GM23338 (cell line): ENCODE data around the gene ARG2. TPM values are rescaled to one million over a fixed set of nuclear protein-coding genes. Genes with fewer than 3 reads are reported as not detected.

Experiments
- ATAC-seq: fragments of 200-7000 bp; cut with Tn5 transposase; 3 replicates; pipeline ENCODE4 v1.9.1; 2020
- DNase-seq: peaks from one replicate; pipeline ENCODE4 v3.0.0-alpha.2; 2015; ENCODE audit warnings: low spot score
- H2AFZ ChIP-seq: fragments of 200-600 bp; sonication (generic); 2 replicates; pipeline ENCODE4 v1.8.0; 2016; ENCODE audit warnings: antibody characterized with exemption, mild to moderate bottlenecking, moderate library complexity
- H3F3A ChIP-seq: fragments of 200-600 bp; sonication (generic); replicated peaks from 2 replicates; pipeline ENCODE4 v1.8.0; 2017; ENCODE audit warnings: antibody characterized with exemption, mixed run types, low read depth
- H3K27ac ChIP-seq: fragments of 200-600 bp; sonication (generic); 2 replicates; pipeline ENCODE4 v1.6.1; 2016; ENCODE audit warnings: low read depth
- H3K27me3 ChIP-seq: fragments of 200-600 bp; sonication (generic); 2 replicates; pipeline ENCODE4 v1.8.0; 2016; ENCODE audit warnings: mild to moderate bottlenecking, mixed run types, moderate library complexity; ENCODE audit not compliant: insufficient read depth
- H3K36me3 ChIP-seq: fragments of 200-600 bp; sonication (generic); 2 replicates; pipeline ENCODE4 v1.8.0; 2016; ENCODE audit warnings: mild to moderate bottlenecking; ENCODE audit not compliant: insufficient read depth
- H3K4me1 ChIP-seq: fragments of 200-600 bp; sonication (generic); 2 replicates; pipeline ENCODE4 v1.8.0; 2016; ENCODE audit warnings: mild to moderate bottlenecking, moderate library complexity; ENCODE audit not compliant: insufficient read depth
- H3K4me2 ChIP-seq: fragments of 200-600 bp; sonication (generic); 2 replicates; pipeline ENCODE4 v1.7.1; 2017; ENCODE audit warnings: mixed run types
- H3K4me3 ChIP-seq: fragments of 200-600 bp; sonication (generic); 2 replicates; pipeline ENCODE4 v1.6.1; 2016; ENCODE audit warnings: mixed run types
- H3K79me2 ChIP-seq: fragments of 200-600 bp; sonication (generic); replicated peaks from 2 replicates; pipeline ENCODE4 v1.8.0; 2017; ENCODE audit warnings: mild to moderate bottlenecking; ENCODE audit not compliant: insufficient read depth
- H3K9me2 ChIP-seq: fragments of 200-600 bp; sonication (generic); 2 replicates; pipeline ENCODE4 v1.8.0; 2017; ENCODE audit not compliant: insufficient read depth
- H4K20me1 ChIP-seq: fragments of 200-600 bp; sonication (generic); replicated peaks from 2 replicates; pipeline ENCODE4 v1.8.0; 2017; ENCODE audit warnings: mild to moderate bottlenecking; ENCODE audit not compliant: insufficient read depth
- H3K27ac Mint-ChIP-seq: 2 replicates; pipeline ENCODE4 v1.8.0; 2020; ENCODE audit warnings: inconsistent platforms, mild to moderate bottlenecking, moderate library complexity, mixed read lengths
- H3K27me3 Mint-ChIP-seq: 3 replicates; pipeline ENCODE4 v1.8.0; 2022; ENCODE audit warnings: low read depth, mild to moderate bottlenecking, moderate library complexity, mixed read lengths, inconsistent platforms; ENCODE audit not compliant: insufficient read depth, poor library complexity
- H3K36me3 Mint-ChIP-seq: 3 replicates; pipeline ENCODE4 v1.8.0; 2021; ENCODE audit warnings: low read depth, mild to moderate bottlenecking, inconsistent platforms, moderate library complexity, mixed read lengths
- H3K4me1 Mint-ChIP-seq: 3 replicates; pipeline ENCODE4 v1.8.0; 2020; ENCODE audit warnings: mild to moderate bottlenecking, inconsistent platforms, mixed read lengths
- H3K4me3 Mint-ChIP-seq: 3 replicates; pipeline ENCODE4 v1.8.0; 2021; ENCODE audit warnings: moderate library complexity, mild to moderate bottlenecking, inconsistent platforms, mixed read lengths
- H3K9me3 Mint-ChIP-seq: 3 replicates; pipeline ENCODE4 v1.8.0; 2020; ENCODE audit warnings: moderate library complexity, mild to moderate bottlenecking, inconsistent platforms, mixed read lengths
- CREB1 ChIP-seq: fragments of 250-450 bp; sonication (Bioruptor Pico); IDR thresholded peaks from 2 replicates; pipeline ENCODE4 v1.5.0; 2020; ENCODE audit warnings: low read depth, mild to moderate bottlenecking, moderate library complexity
- CTCF ChIP-seq, 2 experiments: fragments of 200-600 bp in 1 of 2; sonication (generic) in 1 of 2; conservative IDR thresholded peaks; 2 replicates each; pipeline versions ENCODE4 v1.5.1 to v1.6.1; 2016 to 2017; ENCODE audit warnings: antibody characterized with exemption in 2 of 2, low read depth in 2 of 2, mild to moderate bottlenecking in 2 of 2, moderate library complexity in 1 of 2
- EZH2 ChIP-seq: fragments of 200-600 bp; sonication (generic); IDR thresholded peaks from one replicate; pipeline ENCODE4 v1.8.0; 2017; ENCODE audit warnings: antibody characterized with exemption, mild to moderate bottlenecking, low read depth; ENCODE audit not compliant: unreplicated experiment
- JUNB ChIP-seq: IDR thresholded peaks from one replicate; pipeline ENCODE4 v1.6.1; 2016; ENCODE audit warnings: antibody characterized with exemption; ENCODE audit not compliant: unreplicated experiment
- NANOG ChIP-seq: IDR thresholded peaks from 2 replicates; pipeline ENCODE4 v1.6.1; 2016; ENCODE audit warnings: antibody characterized with exemption, borderline replicate concordance
- POLR2AphosphoS5 ChIP-seq: IDR thresholded peaks from 2 replicates; pipeline ENCODE4 v1.6.1; 2016; ENCODE audit warnings: antibody characterized with exemption, low read depth
- STAT1 ChIP-seq: IDR thresholded peaks from one replicate; pipeline ENCODE4 v1.6.1; 2016; ENCODE audit warnings: antibody characterized with exemption; ENCODE audit not compliant: unreplicated experiment
- ZNF114 ChIP-seq: fragments of 250-450 bp; sonication (Bioruptor Pico); IDR thresholded peaks from 2 replicates; pipeline ENCODE4 v1.5.0; 2020; ENCODE audit warnings: mild to moderate bottlenecking, moderate library complexity
- ZNF331 ChIP-seq: fragments of 250-450 bp; sonication (Bioruptor Pico); IDR thresholded peaks from 2 replicates; pipeline ENCODE4 v1.5.0; 2020; ENCODE audit warnings: low read depth, mild to moderate bottlenecking, moderate library complexity
- polyA plus RNA-seq: library from polyadenylated mRNA; unstranded; fragments of >200 nt; fragmentation: Nextera tagmentation; extraction: Ambion mirVana; gene quantifications from 2 replicates; pipeline ENCODE4 v1.2.1, GENCODE V29; 2016
- total RNA-seq: library from RNA; depleted of rRNA; stranded (reverse); fragments of >200 nt; shearing (Covaris generic); gene quantifications from 2 replicates; pipeline ENCODE4 v1.2.3, GENCODE V29; 2014
- TF ChIP-seq, protein P1 (sequence below): fragments of 250-450 bp; sonication (Bioruptor Pico); IDR thresholded peaks from 2 replicates; pipeline ENCODE4 v1.5.0; 2020; ENCODE audit warnings: mild to moderate bottlenecking, moderate library complexity

Gene ARG2
- total and polyA plus RNA-seq, 2 experiments from 2014 or later = 42.7 to 69.4 TPM

- Mint-ChIP-seq H3K36me3 (peaks cover 31% of the 10 kb centered on the region), H3K4me1 (no peaks in the 10 kb centered on the region; the same call in 2 of the 3 replicates), H3K9me3 (no peaks in the 10 kb centered on the region), H3K4me3 (no peak overlapping the region), H3K27ac (no peak overlapping the region), H3K27me3 (peaks cover 4% of the 10 kb centered on the region)
- Histone ChIP-seq H2AFZ (no peak overlapping the region), H3K36me3 (no peaks in the 10 kb centered on the region), H3F3A (no peaks in the 10 kb centered on the region), H3K4me2 (no peak overlapping the region), H3K27me3 (no peaks in the 10 kb centered on the region), H4K20me1 (no peaks in the 10 kb centered on the region; the same call in 1 of the 2 replicates), H3K9me2 (no peaks in the 10 kb centered on the region), H3K79me2 (no peaks in the 10 kb centered on the region), H3K4me3 (no peak overlapping the region), H3K27ac (no peak overlapping the region), H3K4me1 (no peaks in the 10 kb centered on the region)
- DNase-seq = no peak
- no peak for ATAC-seq
- TF ChIP-seq ZNF331 (no peak), POLR2AphosphoS5 (no peak), STAT1 (no peak), EZH2 (no peak), CTCF (conservative IDR thresholded peaks at IDR 0.05; ENCODE audit: low read depth in 2 of 2) (no peak)
Observed at GRCh38 chr14:67577181-67577808, 42.4 kb upstream of the ARG2 start.

- no peak overlapping the region for H3K4me3 Mint-ChIP-seq
- Histone ChIP-seq H3K4me1 (no peaks in the 10 kb centered on the region), H3K9me2 (no peaks in the 10 kb centered on the region), H3K79me2 (no peaks in the 10 kb centered on the region), H3K27ac (no peak overlapping the region), H4K20me1 (no peaks in the 10 kb centered on the region; the same call in 1 of the 2 replicates), H3K4me2 (no peak overlapping the region), H3K4me3 (no peak overlapping the region), H3K27me3 (no peaks in the 10 kb centered on the region), H3F3A (no peaks in the 10 kb centered on the region), H3K36me3 (no peaks in the 10 kb centered on the region), H2AFZ (no peak overlapping the region)
- H3K27ac Mint-ChIP-seq = no peak overlapping the region
- H3K27me3 Mint-ChIP-seq = peaks cover 4% of the 10 kb centered on the region
- no peaks in the 10 kb centered on the region for H3K9me3 Mint-ChIP-seq
- peaks cover 32% of the 10 kb centered on the region for H3K36me3 Mint-ChIP-seq
- no peaks in the 10 kb centered on the region; the same call in 2 of the 3 replicates for H3K4me1 Mint-ChIP-seq
- ATAC-seq (no peak), DNase-seq (no peak)
- TF ChIP-seq, protein P1, sequence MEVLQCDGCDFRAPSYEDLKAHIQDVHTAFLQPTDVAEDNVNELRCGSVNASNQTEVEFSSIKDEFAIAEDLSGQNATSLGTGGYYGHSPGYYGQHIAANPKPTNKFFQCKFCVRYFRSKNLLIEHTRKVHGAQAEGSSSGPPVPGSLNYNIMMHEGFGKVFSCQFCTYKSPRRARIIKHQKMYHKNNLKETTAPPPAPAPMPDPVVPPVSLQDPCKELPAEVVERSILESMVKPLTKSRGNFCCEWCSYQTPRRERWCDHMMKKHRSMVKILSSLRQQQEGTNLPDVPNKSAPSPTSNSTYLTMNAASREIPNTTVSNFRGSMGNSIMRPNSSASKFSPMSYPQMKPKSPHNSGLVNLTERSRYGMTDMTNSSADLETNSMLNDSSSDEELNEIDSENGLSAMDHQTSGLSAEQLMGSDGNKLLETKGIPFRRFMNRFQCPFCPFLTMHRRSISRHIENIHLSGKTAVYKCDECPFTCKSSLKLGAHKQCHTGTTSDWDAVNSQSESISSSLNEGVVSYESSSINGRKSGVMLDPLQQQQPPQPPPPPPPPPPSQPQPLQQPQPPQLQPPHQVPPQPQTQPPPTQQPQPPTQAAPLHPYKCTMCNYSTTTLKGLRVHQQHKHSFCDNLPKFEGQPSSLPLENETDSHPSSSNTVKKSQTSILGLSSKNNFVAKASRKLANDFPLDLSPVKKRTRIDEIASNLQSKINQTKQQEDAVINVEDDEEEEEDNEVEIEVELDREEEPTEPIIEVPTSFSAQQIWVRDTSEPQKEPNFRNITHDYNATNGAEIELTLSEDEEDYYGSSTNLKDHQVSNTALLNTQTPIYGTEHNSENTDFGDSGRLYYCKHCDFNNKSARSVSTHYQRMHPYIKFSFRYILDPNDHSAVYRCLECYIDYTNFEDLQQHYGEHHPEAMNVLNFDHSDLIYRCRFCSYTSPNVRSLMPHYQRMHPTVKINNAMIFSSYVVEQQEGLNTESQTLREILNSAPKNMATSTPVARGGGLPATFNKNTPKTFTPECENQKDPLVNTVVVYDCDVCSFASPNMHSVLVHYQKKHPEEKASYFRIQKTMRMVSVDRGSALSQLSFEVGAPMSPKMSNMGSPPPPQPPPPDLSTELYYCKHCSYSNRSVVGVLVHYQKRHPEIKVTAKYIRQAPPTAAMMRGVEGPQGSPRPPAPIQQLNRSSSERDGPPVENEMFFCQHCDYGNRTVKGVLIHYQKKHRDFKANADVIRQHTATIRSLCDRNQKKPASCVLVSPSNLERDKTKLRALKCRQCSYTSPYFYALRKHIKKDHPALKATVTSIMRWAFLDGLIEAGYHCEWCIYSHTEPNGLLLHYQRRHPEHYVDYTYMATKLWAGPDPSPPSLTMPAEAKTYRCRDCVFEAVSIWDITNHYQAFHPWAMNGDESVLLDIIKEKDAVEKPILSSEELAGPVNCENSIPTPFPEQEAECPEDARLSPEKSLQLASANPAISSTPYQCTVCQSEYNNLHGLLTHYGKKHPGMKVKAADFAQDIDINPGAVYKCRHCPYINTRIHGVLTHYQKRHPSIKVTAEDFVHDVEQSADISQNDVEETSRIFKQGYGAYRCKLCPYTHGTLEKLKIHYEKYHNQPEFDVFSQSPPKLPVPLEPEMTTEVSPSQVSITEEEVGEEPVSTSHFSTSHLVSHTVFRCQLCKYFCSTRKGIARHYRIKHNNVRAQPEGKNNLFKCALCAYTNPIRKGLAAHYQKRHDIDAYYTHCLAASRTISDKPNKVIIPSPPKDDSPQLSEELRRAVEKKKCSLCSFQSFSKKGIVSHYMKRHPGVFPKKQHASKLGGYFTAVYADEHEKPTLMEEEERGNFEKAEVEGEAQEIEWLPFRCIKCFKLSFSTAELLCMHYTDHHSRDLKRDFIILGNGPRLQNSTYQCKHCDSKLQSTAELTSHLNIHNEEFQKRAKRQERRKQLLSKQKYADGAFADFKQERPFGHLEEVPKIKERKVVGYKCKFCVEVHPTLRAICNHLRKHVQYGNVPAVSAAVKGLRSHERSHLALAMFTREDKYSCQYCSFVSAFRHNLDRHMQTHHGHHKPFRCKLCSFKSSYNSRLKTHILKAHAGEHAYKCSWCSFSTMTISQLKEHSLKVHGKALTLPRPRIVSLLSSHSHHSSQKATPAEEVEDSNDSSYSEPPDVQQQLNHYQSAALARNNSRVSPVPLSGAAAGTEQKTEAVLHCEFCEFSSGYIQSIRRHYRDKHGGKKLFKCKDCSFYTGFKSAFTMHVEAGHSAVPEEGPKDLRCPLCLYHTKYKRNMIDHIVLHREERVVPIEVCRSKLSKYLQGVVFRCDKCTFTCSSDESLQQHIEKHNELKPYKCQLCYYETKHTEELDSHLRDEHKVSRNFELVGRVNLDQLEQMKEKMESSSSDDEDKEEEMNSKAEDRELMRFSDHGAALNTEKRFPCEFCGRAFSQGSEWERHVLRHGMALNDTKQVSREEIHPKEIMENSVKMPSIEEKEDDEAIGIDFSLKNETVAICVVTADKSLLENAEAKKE (CRISPR knock-in tag) = no peak
- no peak for TF ChIP-seq CREB1 (CRISPR knock-in tag)
- no peak for TF ChIP-seq NANOG
- no peak for TF ChIP-seq ZNF114 (CRISPR knock-in tag)
- TF ChIP-seq EZH2 = no peak
- no peak for TF ChIP-seq JUNB
- TF ChIP-seq CTCF (conservative IDR thresholded peaks at IDR 0.05; ENCODE audit: low read depth in 2 of 2) = no peak
Observed at GRCh38 chr14:67577909-67578749, 41.6 kb upstream of the ARG2 start.
